ENCODE data around the gene HSF5. TPM values are rescaled to one million over a fixed set of nuclear protein-coding genes. Genes with fewer than 3 reads are reported as not detected.

Gene HSF5
- total and polyA plus RNA-seq, 2 donors (not counting 1 experiment from before 2014, with no cell fraction given), result 2.2 to 5.1 TPM

DNA sequence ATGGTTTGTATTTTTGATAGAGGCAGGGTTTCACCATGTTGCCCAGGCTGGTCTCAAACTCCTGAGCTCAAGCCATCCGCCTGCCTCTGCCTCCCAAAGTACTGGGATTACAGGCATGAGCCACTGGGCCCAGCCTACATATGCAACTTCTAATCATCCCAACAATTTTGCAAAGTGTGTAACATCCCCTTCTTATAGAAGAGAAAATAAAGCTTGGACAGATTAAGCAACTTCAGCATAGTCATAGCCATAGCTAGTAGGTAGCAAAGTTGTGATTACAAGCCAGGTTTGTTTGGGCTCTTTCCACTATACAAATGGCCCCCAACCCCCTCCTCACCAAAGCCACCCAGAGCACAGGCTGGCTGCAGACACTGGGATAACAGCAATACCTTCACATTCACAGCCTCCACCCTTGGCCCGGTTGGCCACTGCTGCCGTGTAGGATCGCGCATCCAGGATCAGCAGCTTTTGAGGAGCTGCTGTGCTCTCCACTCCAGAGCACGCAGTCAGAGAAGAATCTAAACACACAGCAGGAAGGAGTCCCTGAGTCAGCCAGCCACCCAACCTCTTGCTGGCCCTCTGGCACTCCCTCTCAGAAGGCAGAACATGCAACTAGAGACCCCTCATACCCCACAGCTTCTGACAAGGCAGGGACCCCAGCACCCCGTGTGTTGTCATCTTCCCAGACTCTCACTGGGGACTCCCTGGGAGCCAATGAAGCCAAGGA lies 18.3 kb upstream of the HSF5 start:
- POLR2A ChIA-PET, result interaction anchor here (2.2 kb wide), 1 partner anchor 8 kb away, joined by 19 read pairs; the partner anchor contains the start of gene MTMR4
- Histone ChIP-seq H4K20me1 (ENCODE audit: control insufficient read depth, insufficient read depth, low read length, poor library complexity, severe bottlenecking) (no peaks in the 10 kb centered on the region), H3K9ac (ENCODE audit: low read length) (no peak overlapping the region), H3K4me3 (ENCODE audit: control extremely low read depth in 1 of 5, extremely low read depth in 1 of 5, insufficient read depth in 1 of 5, low read depth in 2 of 5, low read length in 4 of 5) (no peak overlapping the region), H3K27ac (ENCODE audit: low read length in 2 of 2) (peak overlapping the region in 1 of 2 donors; percentile 18), H2AFZ (ENCODE audit: insufficient read depth, low read depth, low read length, poor library complexity, severe bottlenecking) (no peak overlapping the region), H3K27me3 (replicated peaks in 1 of 4; ENCODE audit: control extremely low read depth in 1 of 4, control insufficient read depth in 3 of 4, insufficient read depth in 4 of 4, low read length in 3 of 4) (no peaks in the 10 kb centered on the region), H3K4me2 (replicated peaks; ENCODE audit: low read depth, low read length, poor library complexity, severe bottlenecking) (no peak overlapping the region), H3K4me1 (ENCODE audit: control insufficient read depth in 2 of 2, insufficient read depth in 2 of 2, low read length in 2 of 2) (peaks cover 20 to 37% of the 10 kb centered on the region in 2 donors), H3K79me2 (ENCODE audit: control insufficient read depth, insufficient read depth, low read length) (peaks cover 37% of the 10 kb centered on the region), H3K9me3 (ENCODE audit: control extremely low read depth in 1 of 3, control insufficient read depth in 2 of 3, insufficient read depth in 1 of 3, low read length in 2 of 3) (no peaks in the 10 kb centered on the region), H3K36me3 (replicated peaks in 1 of 2; ENCODE audit: control extremely low read depth in 1 of 2, control insufficient read depth in 1 of 2, extremely low read depth in 1 of 2, insufficient read depth in 2 of 2, low read length in 1 of 2) (peaks cover 12 to 82% of the 10 kb centered on the region in 2 experiments)
- Mint-ChIP-seq H3K4me1 (peaks cover 40% of the 10 kb centered on the region), H3K27ac (peak overlapping the region; percentile 16), H3K9me3 (ENCODE audit: insufficient read depth) (no peaks in the 10 kb centered on the region), H3K4me3 (no peak overlapping the region), H3K27me3 (no peaks in the 10 kb centered on the region)
- no peak for DNase-seq
- 95% methylated on average over 7 of the region's 7 CpGs for WGBS (ENCODE audit: insufficient coverage)
- CTCF ChIA-PET, result interaction anchor here (1.3 to 3.5 kb wide), 6 partner anchors 8 to 81 kb away, joined by 3 to 25 read pairs (median 10); partner anchors contain the start of genes HSF5 and MTMR4
- intact Hi-C loops (cut with micrococcal nuclease), result no loop called here
- TF ChIP-seq EZH2 (IDR thresholded peaks at IDR 0.05; ENCODE audit: borderline replicate concordance, insufficient read depth, low read depth, low read length, poor library complexity, severe bottlenecking) (no peak), CTCF (IDR thresholded peaks at IDR 0.05) (no peak)
- no peak for ATAC-seq (ENCODE audit: low read depth)
